KBM-7 (cell line): Measurements from ENCODE around the gene SURF6.
"Not testable (repeated sequence)": the region's sequence is repeated elsewhere in the genome, so short reads cannot be mapped to it uniquely, and the experiment has no call there.

Source experiments
- DNase-seq: peaks from one replicate; pipeline ENCODE4 v3.0.0-alpha.2; 2015
- in situ Hi-C: fragments of 300-500 bp; cut with MboI; formaldehyde crosslinking; loops from 2 replicates; pipeline ENCODE4 v1.14.3; 2020; ENCODE audit warnings: low sequenced_read_pairs, low pct_unique_long_range_greater_than_20kb, mixed read lengths

Gene SURF6

DNA sequence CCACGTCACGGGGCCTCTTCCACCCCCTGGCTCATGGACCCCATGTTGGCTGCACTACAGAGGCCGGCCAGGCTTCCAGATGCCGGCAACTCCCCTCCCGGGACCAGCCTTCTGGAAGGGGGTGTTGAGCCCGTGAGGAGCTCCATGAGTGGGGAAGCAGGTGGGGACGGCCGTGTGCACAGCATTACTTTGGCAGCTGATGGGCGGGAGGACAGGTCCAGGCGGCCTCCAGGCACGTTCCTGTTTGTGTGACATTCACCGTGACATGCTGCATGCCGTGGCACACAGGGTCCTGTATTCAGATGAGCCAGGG lies 31.9 kb downstream of the SURF6 start:
- no peak for DNase-seq
- in situ Hi-C loops = no loop called here

DNA sequence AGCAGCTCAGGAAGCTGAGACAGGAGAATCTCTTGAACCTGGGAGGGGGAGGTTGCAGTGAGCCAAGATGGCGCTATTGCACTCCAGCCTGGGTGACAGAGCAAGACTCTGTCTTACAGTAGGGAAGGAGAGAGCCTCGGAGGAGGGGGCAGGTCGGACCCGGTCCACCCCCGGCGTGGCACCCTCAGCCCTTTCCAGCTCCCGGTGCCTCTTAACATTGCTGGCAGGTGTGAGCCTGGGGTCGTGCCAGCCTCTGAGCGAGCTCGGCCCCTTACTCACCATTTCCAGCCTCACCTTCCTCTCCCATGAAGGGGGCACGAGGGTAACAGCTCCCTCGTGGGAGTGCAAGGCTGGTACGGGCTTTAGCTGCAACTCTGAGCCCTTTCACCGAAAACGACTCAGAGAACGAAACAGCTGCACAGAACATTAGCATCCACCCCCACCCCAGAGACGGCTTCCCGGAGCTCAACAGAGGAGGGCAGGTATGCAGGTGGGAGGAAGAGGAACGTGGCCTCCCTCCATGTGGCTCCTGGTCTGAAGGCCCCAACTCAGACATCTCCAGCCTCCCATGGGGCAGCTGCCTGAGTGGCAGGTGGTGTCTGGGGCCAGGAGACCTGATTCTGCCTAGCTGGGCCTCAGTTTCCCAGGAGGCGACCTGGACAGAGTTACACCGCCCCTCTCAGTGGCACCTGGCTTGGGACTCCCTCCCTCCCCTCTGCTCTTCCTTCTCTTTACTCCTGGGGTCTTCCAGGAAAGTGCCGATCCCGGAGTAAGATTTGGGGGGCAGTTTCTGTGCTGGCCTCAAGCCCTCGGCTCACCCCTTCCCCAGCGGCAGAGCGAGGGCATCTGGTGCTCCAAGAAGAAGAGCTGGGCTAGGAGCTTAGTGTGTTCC lies 32.5 kb downstream of the SURF6 start:
- in situ Hi-C loops = no loop called here
- DNase-seq = no peak

DNA sequence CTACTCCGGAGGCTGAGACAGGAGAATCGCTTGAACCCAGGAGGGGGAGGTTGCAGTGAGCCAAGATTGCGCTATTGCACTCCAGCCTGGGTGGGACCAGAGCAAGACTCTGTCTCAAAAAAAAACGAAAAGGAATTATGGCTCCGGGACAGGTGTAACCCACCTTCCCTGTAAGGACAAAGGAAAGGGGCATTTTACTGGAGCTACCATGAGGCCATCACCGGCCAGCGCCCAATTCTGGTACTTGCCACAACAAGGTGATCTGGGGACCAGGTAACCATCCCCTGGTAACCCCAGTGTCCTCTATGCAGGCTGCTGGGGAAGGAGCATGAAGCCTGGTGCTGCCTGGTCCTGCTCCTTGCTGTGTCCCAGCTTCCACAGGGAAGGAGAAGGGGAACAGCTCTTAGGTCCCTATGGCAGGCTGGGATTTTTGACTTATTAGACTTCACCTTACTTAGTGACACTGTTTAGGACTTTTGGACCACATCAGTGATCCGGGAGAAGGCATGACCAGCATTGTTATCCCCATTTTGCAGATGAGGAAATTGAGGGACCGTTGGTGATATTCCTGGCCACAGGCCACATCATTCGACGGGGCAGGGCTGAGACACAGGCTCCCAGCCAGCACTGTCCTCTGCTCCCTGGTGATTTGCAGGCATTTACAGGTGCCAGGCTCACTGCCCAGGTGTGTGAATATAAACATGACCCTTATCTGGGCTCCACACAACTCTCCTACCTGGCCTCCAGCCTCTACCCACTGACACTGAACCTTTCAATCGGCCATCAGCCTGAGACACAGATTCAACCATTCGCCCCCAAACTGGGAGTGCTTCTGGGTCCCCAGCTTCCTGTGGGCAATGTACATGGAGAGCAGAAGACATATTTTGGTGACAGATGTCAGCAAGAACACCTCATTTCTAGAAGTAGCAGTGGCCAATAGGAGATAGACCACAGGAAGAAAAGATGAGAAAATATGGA lies 34.4 kb downstream of the SURF6 start:
- in situ Hi-C loops = no loop called here

DNA sequence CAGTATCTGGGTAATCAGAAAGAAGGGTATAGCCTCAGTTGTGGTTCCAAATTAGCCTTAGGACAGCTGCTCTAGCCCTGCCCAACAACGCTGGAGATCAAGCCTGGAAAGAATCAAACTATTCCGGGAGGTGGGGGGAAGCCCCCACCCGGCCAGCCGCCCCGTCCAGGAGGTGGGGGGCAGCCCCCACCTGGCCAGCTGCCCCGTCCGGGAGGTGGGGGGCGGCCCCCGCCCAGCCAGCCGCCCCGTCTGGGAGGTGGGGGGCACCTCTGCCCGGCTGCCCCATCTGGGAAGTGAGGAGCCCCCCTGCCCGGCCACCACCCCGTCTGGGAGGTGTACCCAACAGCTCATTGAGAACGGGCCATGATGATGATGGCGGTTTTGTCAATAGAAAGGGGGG lies 36.0 kb downstream of the SURF6 start:
- in situ Hi-C loops, DNase-seq: not testable (repeated sequence)

More for the DNA sequence above, 34.4 kb downstream of the SURF6 start:
- DNase-seq = no peak

DNA sequence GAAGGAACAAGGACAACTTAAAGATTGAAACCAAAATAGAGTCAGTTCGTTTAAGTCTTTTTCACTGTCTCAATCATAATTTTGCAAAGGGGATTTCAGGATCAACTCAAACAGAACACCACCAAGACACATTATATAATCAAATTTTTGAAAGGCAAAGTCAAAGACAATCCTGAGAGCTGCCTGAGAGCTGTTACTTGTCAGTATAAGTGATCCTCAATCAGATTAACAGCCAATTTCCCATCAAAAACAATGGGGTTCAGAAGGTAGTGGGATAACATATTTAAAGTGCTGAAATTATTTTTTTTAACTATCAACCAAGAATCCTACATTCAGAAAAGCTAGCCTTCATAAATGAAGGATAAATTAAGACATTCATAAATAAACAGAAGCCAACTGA lies 41.7 kb downstream of the SURF6 start:
- DNase-seq = no peak

GRCh38 chr9:133290751-133291302 lies 45.2 kb downstream of the SURF6 start:
- DNase-seq = no peak
- in situ Hi-C loops = no loop called here

More for the DNA sequence above, 41.7 kb downstream of the SURF6 start:
- in situ Hi-C loops = no loop called here

DNA sequence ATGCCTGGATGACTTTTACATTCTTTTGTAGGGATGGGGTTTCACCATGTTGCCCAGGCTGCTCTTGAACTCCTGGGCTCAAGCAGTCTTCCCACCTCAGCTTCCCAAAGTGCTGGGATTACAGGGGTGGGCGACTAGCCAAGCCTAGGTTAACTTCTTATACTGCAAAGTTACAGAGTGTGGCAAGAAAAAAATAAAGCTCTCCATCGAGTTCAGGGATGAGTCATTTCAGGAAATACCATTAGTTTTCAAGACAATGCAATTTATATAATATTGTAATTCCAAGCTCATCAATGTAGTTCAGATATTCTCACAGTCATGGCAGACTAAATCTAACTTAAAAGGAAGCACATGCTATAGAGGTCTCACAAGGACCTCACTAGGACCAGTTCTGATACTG lies 49.5 kb downstream of the SURF6 start:
- in situ Hi-C loops = no loop called here
- DNase-seq = no peak

- no peak for DNase-seq
Measured at GRCh38 chr9:133285252-133285775, 50.7 kb downstream of the SURF6 start.

GRCh38 chr9:133284362-133284761 lies 51.6 kb downstream of the SURF6 start:
- in situ Hi-C loops = no loop called here
- DNase-seq = no peak

More at GRCh38 chr9:133285252-133285775, 50.7 kb downstream of the SURF6 start:
- in situ Hi-C loops = no loop called here

DNA sequence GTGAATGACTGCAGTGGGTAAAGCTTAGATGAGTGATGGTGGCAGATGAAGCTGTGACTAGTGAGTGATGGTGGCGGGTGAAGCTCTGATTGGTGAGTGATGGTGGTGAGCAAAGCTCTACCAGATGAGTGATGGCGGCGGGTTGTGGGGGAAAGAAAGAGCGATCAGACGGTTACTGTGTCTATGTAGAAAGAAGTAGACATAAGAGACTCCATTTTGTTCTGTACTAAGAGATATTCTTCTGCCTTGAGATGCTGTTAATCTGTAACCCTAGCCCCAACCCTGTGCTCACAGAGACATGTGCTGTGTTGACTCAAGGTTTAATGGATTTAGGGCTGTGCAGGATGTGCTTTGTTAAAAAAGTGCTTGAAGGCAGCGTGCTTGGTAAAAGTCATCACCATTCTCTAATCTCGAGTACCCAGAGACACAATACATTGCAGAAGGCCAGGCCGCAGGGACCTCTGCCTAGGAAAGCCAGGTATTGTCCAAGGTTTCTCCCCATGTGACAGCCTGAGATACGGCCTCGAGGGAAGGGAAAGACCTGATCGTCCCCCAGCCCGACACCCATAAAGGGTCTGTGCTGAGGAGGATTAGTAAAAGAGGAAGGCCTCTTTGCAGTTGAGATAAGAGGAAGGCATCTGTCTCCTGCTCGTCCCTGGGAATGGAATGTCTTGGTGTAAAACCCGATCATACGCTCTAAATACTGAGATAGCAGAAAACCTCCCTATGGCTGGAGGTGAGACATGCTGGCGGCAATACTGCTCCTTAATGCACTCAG lies 52.5 kb downstream of the SURF6 start:
- DNase-seq, in situ Hi-C loops: not testable (repeated sequence)

GRCh38 chr9:133282464-133283238 lies 53.3 kb downstream of the SURF6 start:
- peak; percentile 12 for DNase-seq
- in situ Hi-C loops = no loop called here

DNA sequence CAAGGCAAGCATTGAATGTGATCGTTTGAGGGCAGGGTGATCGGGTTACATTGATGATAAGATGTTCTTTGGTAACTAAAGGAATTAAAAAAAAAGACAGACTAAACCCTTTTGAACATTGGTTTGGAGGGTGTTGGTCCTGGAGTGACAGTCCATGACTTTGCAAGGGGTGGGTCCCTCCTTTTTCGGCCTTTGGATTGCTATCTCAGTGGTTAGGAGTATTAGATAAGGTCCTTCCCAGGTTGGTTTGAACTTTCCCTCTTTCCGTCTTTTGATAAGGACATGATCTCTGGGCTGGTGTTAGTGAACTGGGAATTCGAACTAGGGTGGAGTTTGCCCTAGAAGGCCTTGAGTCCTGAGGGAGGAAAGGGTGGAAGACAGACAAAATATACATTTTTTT lies 55.6 kb downstream of the SURF6 start:
- in situ Hi-C loops = no loop called here
- DNase-seq = no peak
